Skeletal muscle satellite cell (primary cell): ENCODE results near the gene CYTL1.
A peak's percentile ranks its signal among the peaks of the same experiment; 100 is the strongest.

Experiments
- H3K27me3 ChIP-seq: 2 replicates; pipeline ENCODE4 v1.7.0; 2013; ENCODE audit warnings: low read length; ENCODE audit not compliant: control insufficient read depth, insufficient read depth
- H3K36me3 ChIP-seq: 2 replicates; pipeline ENCODE4 v1.7.0; 2013; ENCODE audit warnings: mild to moderate bottlenecking, control low read depth, low read length; ENCODE audit not compliant: insufficient read depth
- H3K4me1 ChIP-seq: 2 replicates; pipeline ENCODE4 v1.7.0; 2013; ENCODE audit warnings: low read length; ENCODE audit not compliant: control insufficient read depth, insufficient read depth
- H3K4me2 ChIP-seq: 2 replicates; pipeline ENCODE4 v1.7.0; 2013; ENCODE audit warnings: mild to moderate bottlenecking, low read length
- H3K4me3 ChIP-seq: 2 replicates; pipeline ENCODE4 v1.7.0; 2013; ENCODE audit warnings: low read length
- H3K9ac ChIP-seq: 2 replicates; pipeline ENCODE4 v1.7.0; 2013; ENCODE audit warnings: mild to moderate bottlenecking, low read depth, low read length, moderate library complexity
- H3K9me3 ChIP-seq: replicated peaks from 2 replicates; pipeline ENCODE4 v1.7.0; 2013; ENCODE audit warnings: mild to moderate bottlenecking, control low read depth, low read length

CYTL1 gene

DNA sequence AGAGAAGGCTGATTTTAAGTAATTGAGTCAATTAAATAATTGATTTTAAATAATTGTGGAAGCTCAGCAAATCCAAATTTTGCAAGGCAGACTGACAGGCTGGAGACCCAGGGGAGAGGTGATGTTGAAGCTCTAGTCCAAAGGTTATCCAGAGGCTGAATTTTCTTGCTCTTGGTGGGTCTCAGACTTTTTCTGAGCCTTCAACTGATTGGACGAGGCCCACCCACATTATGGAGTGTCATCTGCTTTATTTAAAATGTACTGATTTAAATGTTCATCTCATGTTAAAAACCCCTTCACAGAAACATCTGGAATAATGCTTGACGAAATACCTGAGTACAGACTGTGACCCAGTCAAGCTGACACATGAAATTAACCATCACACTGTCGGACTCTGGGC lies 11.7 kb upstream of the CYTL1 start:
- Histone ChIP-seq H3K4me1 (peaks cover 25% of the 10 kb centered on the region), H3K27me3 (peaks cover 7% of the 10 kb centered on the region), H3K4me2 (no peak overlapping the region), H3K9me3 (no peaks in the 10 kb centered on the region), H3K4me3 (no peak overlapping the region), H3K36me3 (no peaks in the 10 kb centered on the region), H3K9ac (no peak overlapping the region)

DNA sequence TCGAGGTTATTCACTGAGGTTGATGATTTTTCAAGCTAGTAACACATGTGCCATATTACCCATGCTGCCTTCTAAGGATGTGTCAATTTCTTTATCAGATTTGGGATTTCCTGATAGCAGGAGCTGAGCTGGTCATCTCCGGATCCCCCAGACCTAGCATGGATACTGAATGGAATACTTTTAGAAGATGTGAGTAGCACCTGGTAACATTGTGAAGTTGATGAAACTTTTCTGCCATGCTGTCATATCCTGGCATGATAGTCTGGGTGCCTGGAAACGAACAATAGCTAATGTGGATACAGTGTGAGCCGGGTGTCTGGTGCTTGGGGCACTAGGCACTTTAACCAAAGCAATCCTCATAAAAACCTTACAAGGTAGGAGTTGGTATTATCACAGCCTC lies 11.0 kb upstream of the CYTL1 start:
- Histone ChIP-seq H3K9ac (no peak overlapping the region), H3K4me3 (no peak overlapping the region), H3K9me3 (no peaks in the 10 kb centered on the region), H3K36me3 (no peaks in the 10 kb centered on the region), H3K4me1 (peaks cover 25% of the 10 kb centered on the region), H3K4me2 (no peak overlapping the region), H3K27me3 (peaks cover 7% of the 10 kb centered on the region)

DNA sequence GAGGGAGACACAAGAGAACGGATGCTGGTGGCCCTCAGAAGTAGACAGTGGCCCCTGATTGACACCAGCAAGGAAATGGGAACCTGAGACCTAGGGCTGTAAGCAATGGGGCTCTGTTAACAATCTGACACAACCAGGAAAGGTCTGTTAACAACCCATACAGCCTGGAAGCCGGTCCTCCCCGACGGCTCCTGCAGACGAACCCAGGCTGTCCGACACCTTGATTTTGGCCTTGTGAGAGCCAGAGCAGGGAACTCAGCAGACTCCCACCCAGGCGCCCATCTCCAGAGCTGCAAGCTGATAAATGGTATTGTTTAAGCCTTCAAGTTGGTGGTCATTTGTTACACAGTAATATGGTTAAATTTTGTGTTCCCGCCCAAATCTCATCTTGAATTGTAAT lies 10.2 kb upstream of the CYTL1 start:
- Histone ChIP-seq H3K4me1 (peaks cover 20% of the 10 kb centered on the region), H3K4me3 (no peak overlapping the region), H3K9me3 (no peaks in the 10 kb centered on the region), H3K36me3 (no peaks in the 10 kb centered on the region), H3K27me3 (peaks cover 7% of the 10 kb centered on the region), H3K9ac (no peak overlapping the region), H3K4me2 (no peak overlapping the region)

DNA sequence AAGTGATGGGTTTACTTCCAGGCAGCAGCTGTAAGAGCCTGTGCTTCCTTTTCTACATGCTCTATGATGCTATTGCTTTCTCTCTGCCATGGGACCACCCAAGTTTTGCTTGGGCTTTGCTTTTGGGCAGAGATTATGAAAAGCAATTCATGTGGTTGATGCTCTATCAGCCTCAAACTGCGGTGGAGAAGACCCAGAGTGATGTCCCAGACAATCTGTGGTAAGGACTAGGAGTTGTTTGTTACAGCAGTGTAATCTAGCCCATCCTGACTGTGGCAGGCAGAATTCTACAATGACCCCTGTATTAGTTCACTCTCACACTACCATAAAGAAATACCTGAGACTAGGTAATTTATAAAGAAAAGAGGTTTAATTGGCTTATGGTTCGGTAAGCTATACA lies 9.2 kb upstream of the CYTL1 start:
- Histone ChIP-seq H3K9me3 (no peaks in the 10 kb centered on the region), H3K4me3 (no peak overlapping the region), H3K4me1 (peaks cover 10% of the 10 kb centered on the region), H3K9ac (no peak overlapping the region), H3K36me3 (no peaks in the 10 kb centered on the region), H3K4me2 (no peak overlapping the region), H3K27me3 (peaks cover 9% of the 10 kb centered on the region)

DNA sequence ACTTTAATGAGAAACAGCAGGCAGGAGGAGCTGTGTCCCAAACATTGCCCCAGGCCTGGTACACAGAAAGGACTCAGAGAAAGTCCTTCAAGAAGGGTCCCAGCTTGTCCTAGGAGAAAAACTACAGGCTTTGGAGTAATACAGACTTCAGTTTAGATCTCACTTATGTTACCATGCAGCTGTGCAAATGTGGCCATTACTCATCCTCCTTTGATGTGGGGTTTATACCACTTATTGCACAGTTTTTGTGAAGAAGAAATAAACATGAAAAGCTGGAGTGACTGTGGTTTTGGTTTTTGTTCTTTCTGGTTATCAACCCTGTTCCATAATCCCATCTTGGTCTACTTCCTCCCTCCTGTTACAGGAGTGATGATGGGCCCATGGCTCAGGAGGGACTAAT lies 8.1 kb upstream of the CYTL1 start:
- H3K36me3 ChIP-seq = no peaks in the 10 kb centered on the region
- H3K27me3 ChIP-seq = peaks cover 10% of the 10 kb centered on the region
- no peak overlapping the region for H3K4me2 ChIP-seq
- no peaks in the 10 kb centered on the region for H3K9me3 ChIP-seq
- no peak overlapping the region for H3K4me3 ChIP-seq
- no peak overlapping the region for H3K9ac ChIP-seq
- peaks cover 4% of the 10 kb centered on the region for H3K4me1 ChIP-seq

DNA sequence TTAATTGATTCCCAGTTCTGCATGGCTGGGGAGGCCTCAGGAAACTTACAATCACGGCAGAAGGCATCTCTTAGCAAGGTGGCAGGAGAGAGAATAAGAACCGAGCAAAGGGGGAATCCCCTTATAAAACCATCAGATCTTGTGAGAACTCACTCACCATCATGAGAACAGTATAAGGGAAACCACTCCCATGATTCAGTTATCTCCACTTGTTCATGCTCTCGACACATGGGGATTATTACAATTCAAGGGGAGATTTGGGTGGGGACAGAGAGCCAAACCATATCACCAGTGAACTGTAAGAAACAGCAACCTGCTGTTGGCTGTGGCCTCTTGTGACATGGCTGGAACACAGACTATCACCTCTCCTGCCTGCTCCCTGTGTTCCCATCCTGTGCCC lies 7.1 kb upstream of the CYTL1 start:
- H3K4me1 ChIP-seq = peaks cover 4% of the 10 kb centered on the region
- peaks cover 10% of the 10 kb centered on the region for H3K27me3 ChIP-seq
- no peak overlapping the region for H3K4me3 ChIP-seq
- no peaks in the 10 kb centered on the region for H3K9me3 ChIP-seq
- no peak overlapping the region for H3K4me2 ChIP-seq
- no peaks in the 10 kb centered on the region for H3K36me3 ChIP-seq
- H3K9ac ChIP-seq = no peak overlapping the region

DNA sequence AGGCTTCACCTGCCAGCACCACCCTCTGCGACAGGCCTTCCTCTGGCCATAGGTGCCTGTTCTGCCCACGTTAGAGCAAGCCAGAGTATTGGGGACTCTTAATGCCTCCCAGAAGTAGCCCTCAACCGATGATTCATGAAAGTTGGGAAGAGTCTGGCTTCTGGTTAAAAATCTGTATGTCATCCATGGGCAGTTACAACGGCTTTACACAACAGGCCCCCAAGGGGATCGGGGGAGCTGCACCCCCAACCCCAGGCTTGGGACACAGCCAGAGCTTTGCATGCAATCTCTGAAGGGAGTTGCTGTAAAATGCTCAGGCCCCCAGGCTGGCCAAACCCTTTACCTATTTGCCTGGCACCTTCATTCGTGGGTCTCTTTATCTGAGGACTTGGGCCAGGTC lies 5.4 kb upstream of the CYTL1 start:
- peaks cover 4% of the 10 kb centered on the region for H3K4me1 ChIP-seq
- no peak overlapping the region for H3K9ac ChIP-seq
- H3K9me3 ChIP-seq = no peaks in the 10 kb centered on the region
- no peak overlapping the region for H3K4me2 ChIP-seq
- peaks cover 10% of the 10 kb centered on the region for H3K27me3 ChIP-seq
- no peaks in the 10 kb centered on the region for H3K36me3 ChIP-seq
- H3K4me3 ChIP-seq = no peak overlapping the region

DNA sequence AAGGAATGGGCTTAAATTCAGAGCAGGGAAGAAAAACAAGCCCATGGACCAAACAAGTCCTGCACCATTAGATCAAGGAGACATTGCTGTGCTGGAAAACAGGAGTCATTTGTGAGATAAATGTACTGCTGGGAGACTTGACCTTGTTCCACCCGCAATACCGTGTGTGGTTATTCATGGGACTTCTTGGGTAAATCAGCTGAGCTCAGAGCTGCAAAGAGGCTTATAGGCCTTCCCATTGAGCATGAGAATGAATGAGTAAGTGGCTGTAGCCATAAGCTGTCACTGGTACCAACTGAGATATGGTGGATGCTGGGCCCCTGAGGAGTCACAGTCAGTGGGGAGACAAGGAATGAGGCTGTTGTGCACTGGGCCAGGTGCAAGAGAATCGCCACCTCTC lies 2.3 kb upstream of the CYTL1 start:
- no peaks in the 10 kb centered on the region for H3K9me3 ChIP-seq
- H3K36me3 ChIP-seq = no peaks in the 10 kb centered on the region
- peaks cover 7% of the 10 kb centered on the region for H3K4me1 ChIP-seq
- no peak overlapping the region for H3K4me2 ChIP-seq
- peaks cover 3% of the 10 kb centered on the region for H3K27me3 ChIP-seq
- no peak overlapping the region for H3K4me3 ChIP-seq
- no peak overlapping the region for H3K9ac ChIP-seq

DNA sequence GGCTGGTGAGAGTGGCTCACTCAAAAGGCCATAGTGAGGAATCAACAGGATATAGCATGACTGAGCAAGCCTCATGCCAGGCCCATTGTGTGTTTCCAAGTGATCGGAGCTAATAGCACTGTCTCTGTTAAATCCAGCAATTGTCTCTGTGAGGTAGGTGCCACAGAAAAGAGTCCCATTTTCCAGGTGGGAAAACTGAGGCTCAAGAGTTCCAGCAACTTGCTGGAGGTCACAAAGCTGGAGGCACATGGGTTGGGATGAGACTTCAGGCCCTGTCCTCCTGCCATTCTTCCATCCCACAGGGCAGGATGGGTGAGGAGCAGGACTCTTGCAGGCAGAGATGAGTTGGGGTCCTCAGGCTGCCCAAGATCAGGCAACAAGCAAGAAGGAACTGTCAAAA lies 1.1 kb upstream of the CYTL1 start:
- H3K9me3 ChIP-seq = no peaks in the 10 kb centered on the region
- peaks cover 7% of the 10 kb centered on the region for H3K4me1 ChIP-seq
- no peak overlapping the region for H3K4me3 ChIP-seq
- H3K27me3 ChIP-seq = peaks cover 3% of the 10 kb centered on the region
- no peaks in the 10 kb centered on the region for H3K36me3 ChIP-seq
- no peak overlapping the region for H3K4me2 ChIP-seq
- no peak overlapping the region for H3K9ac ChIP-seq

DNA sequence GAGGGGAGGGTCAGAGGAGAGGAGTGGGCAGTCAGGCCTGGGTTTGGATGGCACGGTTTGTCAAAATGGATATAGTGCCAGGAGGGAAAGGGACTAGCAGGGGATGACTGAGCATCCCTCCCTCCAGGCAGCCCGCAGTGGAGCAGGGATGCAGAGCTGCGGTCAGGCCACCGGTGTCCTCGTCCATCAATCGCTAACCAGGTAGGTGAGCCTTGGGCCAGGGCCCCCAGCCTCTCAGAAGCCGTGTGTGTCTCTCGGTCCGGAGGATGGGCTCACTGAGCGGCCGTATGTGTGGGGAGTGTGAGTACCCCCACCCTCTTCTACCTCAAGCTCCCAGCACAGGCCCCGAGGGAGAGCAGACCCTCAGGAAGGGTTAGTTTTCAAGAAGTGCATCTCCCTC lies 538 bp upstream of the CYTL1 start:
- H3K4me1 ChIP-seq = peaks cover 7% of the 10 kb centered on the region
- no peak overlapping the region for H3K9ac ChIP-seq
- no peaks in the 10 kb centered on the region for H3K36me3 ChIP-seq
- H3K4me3 ChIP-seq = no peak overlapping the region
- peak overlapping the region; percentile 74 for H3K4me2 ChIP-seq
- peaks cover 6% of the 10 kb centered on the region for H3K27me3 ChIP-seq
- H3K9me3 ChIP-seq = no peaks in the 10 kb centered on the region

DNA sequence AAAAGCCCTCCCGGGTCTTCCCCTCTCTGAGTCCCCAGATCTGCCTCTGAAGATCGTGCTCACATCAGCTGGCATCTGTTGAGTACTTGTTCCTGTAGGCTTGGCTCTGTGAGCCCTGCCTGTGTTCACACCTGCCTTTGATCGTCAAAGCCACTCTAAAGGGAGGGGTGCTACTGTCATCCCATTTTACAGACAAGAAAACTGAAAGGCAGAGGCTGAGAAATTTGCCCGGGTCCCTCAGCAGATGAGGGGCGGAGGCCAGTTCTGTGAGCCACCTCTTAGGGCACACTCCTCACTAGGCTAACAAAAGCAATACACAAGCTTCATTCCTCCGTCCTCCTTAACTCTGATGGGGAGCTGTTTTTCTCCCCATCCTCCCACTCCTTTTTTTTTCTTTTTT lies 655 bp downstream of the CYTL1 start:
- H3K9ac ChIP-seq = no peak overlapping the region
- no peaks in the 10 kb centered on the region for H3K36me3 ChIP-seq
- no peak overlapping the region for H3K4me2 ChIP-seq
- no peaks in the 10 kb centered on the region for H3K9me3 ChIP-seq
- H3K4me3 ChIP-seq = no peak overlapping the region
- H3K4me1 ChIP-seq = peaks cover 7% of the 10 kb centered on the region
- peaks cover 13% of the 10 kb centered on the region for H3K27me3 ChIP-seq

DNA sequence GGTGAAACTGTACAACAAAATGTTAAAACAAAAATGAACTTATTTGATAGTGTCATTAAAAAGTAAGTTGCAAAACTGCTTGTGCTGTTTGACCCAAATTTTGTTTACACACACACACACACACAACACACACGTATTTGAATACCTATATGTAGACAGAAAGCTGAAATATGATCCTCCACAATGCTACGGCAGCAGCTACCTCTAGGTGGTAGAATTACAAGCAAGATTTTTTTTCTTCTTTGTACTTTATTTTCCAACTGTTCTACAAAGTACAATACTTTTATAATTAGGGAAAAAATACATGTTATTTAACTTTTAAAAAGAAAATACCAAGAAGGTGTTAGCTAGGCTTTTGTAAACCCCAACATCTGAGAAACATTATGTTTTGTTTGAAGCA lies 1.2 kb downstream of the CYTL1 start:
- no peak overlapping the region for H3K9ac ChIP-seq
- H3K9me3 ChIP-seq = no peaks in the 10 kb centered on the region
- no peak overlapping the region for H3K4me3 ChIP-seq
- H3K4me1 ChIP-seq = peaks cover 7% of the 10 kb centered on the region
- H3K36me3 ChIP-seq = no peaks in the 10 kb centered on the region
- H3K4me2 ChIP-seq = no peak overlapping the region
- H3K27me3 ChIP-seq = peaks cover 11% of the 10 kb centered on the region
